H9 (cell line): Measurements from ENCODE around the gene MACROH2A1. TPM values are rescaled to one million over a fixed set of nuclear protein-coding genes. Genes with fewer than 3 reads are reported as not detected.
"Not testable (repeated sequence)": the region's sequence is repeated elsewhere in the genome, so short reads cannot be mapped to it uniquely, and the experiment has no call there.

ENCODE experiments used
- DNase-seq: peaks from one replicate; pipeline ENCODE4 v3.0.0-alpha.2; 2017
- H2AFZ ChIP-seq: one replicate; pipeline ENCODE4 v1.6.1; 2013; ENCODE audit warnings: mild to moderate bottlenecking, low read length, control low read depth, moderate library complexity
- H2AK5ac ChIP-seq: 2 replicates; pipeline ENCODE4 v1.6.1; 2013; ENCODE audit warnings: low read length, control low read depth, mixed read lengths; ENCODE audit not compliant: insufficient read length
- H2BK120ac ChIP-seq: one replicate; pipeline ENCODE4 v1.6.1; 2013; ENCODE audit warnings: low read depth, mild to moderate bottlenecking, low read length, control low read depth, inconsistent platforms; ENCODE audit not compliant: poor library complexity, severe bottlenecking
- H2BK12ac ChIP-seq: 2 replicates; pipeline ENCODE4 v1.6.1; 2013; ENCODE audit warnings: low read length, control low read depth, mixed read lengths, low read depth; ENCODE audit not compliant: insufficient read length
- H2BK15ac ChIP-seq: 2 replicates; pipeline ENCODE4 v1.6.1; 2013; ENCODE audit warnings: low read depth, low read length, control low read depth
- H2BK20ac ChIP-seq: one replicate; pipeline ENCODE4 v1.6.1; 2013; ENCODE audit warnings: low read depth, mild to moderate bottlenecking, low read length, control low read depth, inconsistent platforms; ENCODE audit not compliant: poor library complexity, severe bottlenecking
- H2BK5ac ChIP-seq: 2 replicates; pipeline ENCODE4 v1.6.1; 2013; ENCODE audit warnings: low read length, control low read depth, mixed read lengths; ENCODE audit not compliant: insufficient read length
- H3K14ac ChIP-seq: 2 replicates; pipeline ENCODE4 v1.6.1; 2013; ENCODE audit warnings: low read length, control low read depth; ENCODE audit not compliant: insufficient read depth
- H3K18ac ChIP-seq: 2 replicates; pipeline ENCODE4 v1.6.1; 2013; ENCODE audit warnings: low read depth, mild to moderate bottlenecking, mixed read lengths, low read length, control low read depth; ENCODE audit not compliant: insufficient read length
- H3K23ac ChIP-seq: 2 replicates; pipeline ENCODE4 v1.6.1; 2013; ENCODE audit warnings: low read length, control low read depth, mixed read lengths, low read depth; ENCODE audit not compliant: insufficient read length
- H3K23me2 ChIP-seq: 2 replicates; pipeline ENCODE4 v1.6.1; 2013; ENCODE audit warnings: low read depth, mild to moderate bottlenecking, mixed read lengths, low read length, control low read depth; ENCODE audit not compliant: insufficient read length, poor library complexity, severe bottlenecking
- H3K27ac ChIP-seq: 2 replicates; pipeline ENCODE4 v1.5.1; 2013; ENCODE audit warnings: low read length, control low read depth, mixed read lengths, low read depth; ENCODE audit not compliant: insufficient read length
- H3K27me3 ChIP-seq: 2 replicates; pipeline ENCODE4 v1.6.1; 2013; ENCODE audit warnings: low read length, control low read depth, inconsistent platforms; ENCODE audit not compliant: insufficient read depth
- H3K4ac ChIP-seq: 2 replicates; pipeline ENCODE4 v1.6.1; 2013; ENCODE audit warnings: low read depth, mild to moderate bottlenecking, control low read depth, inconsistent platforms, low read length, moderate library complexity
- H3K4me1 ChIP-seq: 2 replicates; pipeline ENCODE4 v1.6.1; 2013; ENCODE audit warnings: low read length, control low read depth, inconsistent platforms; ENCODE audit not compliant: insufficient read depth
- H3K4me2 ChIP-seq: 2 replicates; pipeline ENCODE4 v1.6.1; 2013; ENCODE audit warnings: low read length, control low read depth, mixed read lengths; ENCODE audit not compliant: insufficient read length, insufficient read depth
- H3K56ac ChIP-seq: 2 replicates; pipeline ENCODE4 v1.6.1; 2013; ENCODE audit warnings: low read depth, mild to moderate bottlenecking, mixed read lengths, low read length, control low read depth; ENCODE audit not compliant: insufficient read length
- H3K79me1 ChIP-seq: 2 replicates; pipeline ENCODE4 v1.6.1; 2013; ENCODE audit warnings: low read depth, mild to moderate bottlenecking, moderate library complexity, low read length, control low read depth, inconsistent platforms; ENCODE audit not compliant: insufficient read depth, poor library complexity, severe bottlenecking
- H3K79me2 ChIP-seq: 2 replicates; pipeline ENCODE4 v1.6.1; 2013; ENCODE audit warnings: low read length, control low read depth, inconsistent platforms; ENCODE audit not compliant: insufficient read depth
- H3K9ac ChIP-seq: 2 replicates; pipeline ENCODE4 v1.6.1; 2013; ENCODE audit warnings: low read length, control low read depth, mixed read lengths; ENCODE audit not compliant: insufficient read length; ENCODE audit errors: extremely low read depth
- H3K9me3 ChIP-seq: one replicate; pipeline ENCODE4 v1.6.1; 2013; ENCODE audit warnings: low read depth, low read length, inconsistent platforms; ENCODE audit not compliant: control insufficient read depth
- H3T11ph ChIP-seq: one replicate; pipeline ENCODE4 v1.6.1; 2013; ENCODE audit warnings: mild to moderate bottlenecking, low read length, control low read depth, inconsistent platforms
- H4K20me1 ChIP-seq: one replicate; pipeline ENCODE4 v1.6.1; 2013; ENCODE audit not compliant: control insufficient read depth, insufficient read length, insufficient read depth
- H4K5ac ChIP-seq: 2 replicates; pipeline ENCODE4 v1.6.1; 2013; ENCODE audit warnings: low read depth, mild to moderate bottlenecking, mixed read lengths, low read length, control low read depth; ENCODE audit not compliant: insufficient read length
- H4K8ac ChIP-seq: replicated peaks from 2 replicates; pipeline ENCODE4 v1.6.1; 2013; ENCODE audit warnings: low read length, control low read depth, mixed read lengths, low read depth; ENCODE audit not compliant: insufficient read length
- H4K91ac ChIP-seq: 2 replicates; pipeline ENCODE4 v1.6.1; 2013; ENCODE audit warnings: low read depth, mild to moderate bottlenecking, moderate library complexity, mixed read lengths, low read length, control low read depth; ENCODE audit not compliant: insufficient read length
- H3K27ac Mint-ChIP-seq, 3 experiments: 2 replicates in 2 of 3; 3 replicates in 1 of 3; pipeline ENCODE4 v1.8.0; 2020 to 2021; ENCODE audit warnings: mixed read lengths in 3 of 3, mild to moderate bottlenecking in 1 of 3, moderate library complexity in 1 of 3
- H3K27me3 Mint-ChIP-seq: 2 replicates; pipeline ENCODE4 v1.8.0; 2021; ENCODE audit warnings: low read depth, mild to moderate bottlenecking, moderate library complexity, mixed read lengths
- H3K36me3 Mint-ChIP-seq, 3 experiments: 2 replicates in 2 of 3; 3 replicates in 1 of 3; pipeline ENCODE4 v1.8.0; 2020 to 2021; ENCODE audit warnings: low read depth in 3 of 3, mixed read lengths in 3 of 3; ENCODE audit not compliant: insufficient read depth in 1 of 3
- H3K4me1 Mint-ChIP-seq, 2 experiments: 2 replicates each; pipeline ENCODE4 v1.8.0; 2020; ENCODE audit warnings: mixed read lengths in 2 of 2
- H3K4me3 Mint-ChIP-seq, 2 experiments: 2 replicates in 1 of 2; 3 replicates in 1 of 2; pipeline ENCODE4 v1.8.0; 2020 to 2021; ENCODE audit warnings: mild to moderate bottlenecking in 2 of 2, mixed read lengths in 2 of 2, moderate library complexity in 1 of 2
- H3K9me3 Mint-ChIP-seq, 2 experiments: 2 replicates in 1 of 2; 3 replicates in 1 of 2; pipeline ENCODE4 v1.8.0; 2020; ENCODE audit warnings: mild to moderate bottlenecking in 2 of 2, mixed read lengths in 2 of 2, moderate library complexity in 1 of 2
- WGBS: extraction: QIAGEN DNeasy Blood & Tissue Kit; methylation state at CpG from one replicate; pipeline ENCODE4 v1.1.7; 2013; ENCODE audit warnings: missing lambda C conversion rate, low lambda C conversion rate, mixed read lengths; ENCODE audit not compliant: insufficient read length; ENCODE audit errors: extremely low coverage; 5-methylcytosine and 5-hydroxymethylcytosine counted together
- total RNA-seq: library from RNA; stranded (reverse); gene quantifications from 2 replicates; pipeline ENCODE4 v1.2.1, GENCODE V29; 2021
- TF ChIP-seq, protein P1 (sequence below): fragments of 200-600 bp; sonication (generic); conservative IDR thresholded peaks from 3 replicates; pipeline ENCODE4 v1.8.0; 2021; ENCODE audit warnings: antibody characterized with exemption, mild to moderate bottlenecking

Gene MACROH2A1
- total RNA-seq, 1 experiment from 2014 or later = 111 TPM

DNA sequence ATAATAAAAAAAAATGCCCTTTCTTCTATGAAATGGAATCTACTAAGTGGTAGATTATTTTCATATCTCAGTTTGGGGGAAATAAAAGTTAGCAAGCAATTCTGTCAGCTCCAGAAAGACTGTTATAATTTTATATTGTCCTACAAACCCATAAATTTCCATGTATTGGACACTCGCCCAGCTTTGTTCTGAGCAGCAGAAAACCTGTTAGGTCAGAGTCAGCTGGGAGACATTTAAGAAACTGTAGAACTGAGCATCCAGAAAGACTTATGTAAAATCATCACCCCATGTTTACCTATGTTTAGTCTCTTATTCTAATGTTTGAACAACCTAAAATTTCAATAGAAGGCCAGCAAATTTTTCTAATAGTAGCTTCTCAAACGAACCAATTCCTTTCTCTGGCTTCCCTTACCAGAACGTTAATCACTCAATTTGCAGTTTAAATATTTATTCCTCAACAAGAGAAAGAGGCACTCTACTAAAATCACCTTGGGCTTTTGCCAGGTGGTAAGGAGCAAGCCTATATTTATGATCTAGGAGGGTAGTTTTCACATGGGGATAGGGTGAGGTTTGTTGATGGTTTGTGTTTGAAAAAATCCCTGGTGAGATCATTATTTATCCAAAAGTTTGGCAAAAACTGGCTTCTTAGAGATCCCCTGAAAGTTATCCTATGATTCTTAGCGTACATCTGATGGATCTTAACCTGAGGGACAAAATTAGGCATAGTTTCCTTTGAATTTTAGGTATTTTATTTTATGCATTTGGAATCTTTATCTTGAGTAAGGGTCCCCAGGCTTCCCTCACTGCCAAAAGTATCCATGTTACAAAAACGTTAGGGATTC, 34.4 kb downstream of the MACROH2A1 start:
- H3K4me1 ChIP-seq = no peaks in the 10 kb centered on the region
- no peaks in the 10 kb centered on the region for H4K20me1 ChIP-seq
- WGBS = no CpG with 5 or more reads among the region's 5 CpGs
- H2BK12ac ChIP-seq = no peak overlapping the region
- H3K18ac ChIP-seq = no peak overlapping the region
- no peak overlapping the region for H4K5ac ChIP-seq
- no peak overlapping the region for H3K4ac ChIP-seq
- no peaks in the 10 kb centered on the region; the same call in 1 of the 2 replicates for H3K27me3 Mint-ChIP-seq
- no peaks in the 10 kb centered on the region for H3K27me3 ChIP-seq
- no peak overlapping the region for H4K8ac ChIP-seq
- H3T11ph ChIP-seq = no peak overlapping the region
- H3K9ac ChIP-seq = no peak overlapping the region
- H2BK5ac ChIP-seq = no peak overlapping the region
- H3K27ac Mint-ChIP-seq = no peak overlapping the region
- H2AK5ac ChIP-seq = no peak overlapping the region
- no peak for DNase-seq
- H2BK20ac ChIP-seq = no peak overlapping the region
- H2BK120ac ChIP-seq = no peak overlapping the region
- H3K23ac ChIP-seq = no peak overlapping the region
- no peaks in the 10 kb centered on the region for H3K9me3 Mint-ChIP-seq
- no peaks in the 10 kb centered on the region for H3K79me1 ChIP-seq
- no peak overlapping the region for H3K4me2 ChIP-seq
- no peaks in the 10 kb centered on the region for H3K4me1 Mint-ChIP-seq
- TF ChIP-seq, protein P1, sequence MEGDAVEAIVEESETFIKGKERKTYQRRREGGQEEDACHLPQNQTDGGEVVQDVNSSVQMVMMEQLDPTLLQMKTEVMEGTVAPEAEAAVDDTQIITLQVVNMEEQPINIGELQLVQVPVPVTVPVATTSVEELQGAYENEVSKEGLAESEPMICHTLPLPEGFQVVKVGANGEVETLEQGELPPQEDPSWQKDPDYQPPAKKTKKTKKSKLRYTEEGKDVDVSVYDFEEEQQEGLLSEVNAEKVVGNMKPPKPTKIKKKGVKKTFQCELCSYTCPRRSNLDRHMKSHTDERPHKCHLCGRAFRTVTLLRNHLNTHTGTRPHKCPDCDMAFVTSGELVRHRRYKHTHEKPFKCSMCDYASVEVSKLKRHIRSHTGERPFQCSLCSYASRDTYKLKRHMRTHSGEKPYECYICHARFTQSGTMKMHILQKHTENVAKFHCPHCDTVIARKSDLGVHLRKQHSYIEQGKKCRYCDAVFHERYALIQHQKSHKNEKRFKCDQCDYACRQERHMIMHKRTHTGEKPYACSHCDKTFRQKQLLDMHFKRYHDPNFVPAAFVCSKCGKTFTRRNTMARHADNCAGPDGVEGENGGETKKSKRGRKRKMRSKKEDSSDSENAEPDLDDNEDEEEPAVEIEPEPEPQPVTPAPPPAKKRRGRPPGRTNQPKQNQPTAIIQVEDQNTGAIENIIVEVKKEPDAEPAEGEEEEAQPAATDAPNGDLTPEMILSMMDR = no peak
- H3K23me2 ChIP-seq = no peaks in the 10 kb centered on the region
- no peak overlapping the region for H3K27ac ChIP-seq
- no peaks in the 10 kb centered on the region for H3K79me2 ChIP-seq
- H2AFZ ChIP-seq = no peak overlapping the region
- no peak overlapping the region for H3K14ac ChIP-seq
- no peak overlapping the region for H4K91ac ChIP-seq
- no peak overlapping the region for H2BK15ac ChIP-seq
- no peak overlapping the region for H3K4me3 Mint-ChIP-seq
- H3K56ac ChIP-seq = no peak overlapping the region
- H3K36me3 Mint-ChIP-seq = peaks cover 0 to 44% (median 0%) of the 10 kb centered on the region in 3 experiments; a peak in 4 of 7 replicates
- H3K9me3 ChIP-seq = no peaks in the 10 kb centered on the region

- H2BK120ac ChIP-seq, H3K18ac ChIP-seq, H3K14ac ChIP-seq, H3K23ac ChIP-seq, H2BK12ac ChIP-seq, H3K9ac ChIP-seq, H3T11ph ChIP-seq, H2AK5ac ChIP-seq, H3K56ac ChIP-seq, H3K79me2 ChIP-seq, H3K27me3 ChIP-seq, H2BK15ac ChIP-seq, H4K5ac ChIP-seq, H3K4me1 Mint-ChIP-seq, H3K79me1 ChIP-seq, H4K91ac ChIP-seq, H4K20me1 ChIP-seq, H3K4ac ChIP-seq, H3K4me1 ChIP-seq, H3K9me3 Mint-ChIP-seq, H2BK5ac ChIP-seq, H3K27me3 Mint-ChIP-seq, H3K4me2 ChIP-seq, H2AFZ ChIP-seq, H3K27ac ChIP-seq, H2BK20ac ChIP-seq, H4K8ac ChIP-seq, H3K4me3 Mint-ChIP-seq, H3K23me2 ChIP-seq, H3K27ac Mint-ChIP-seq, DNase-seq, H3K9me3 ChIP-seq: not testable (repeated sequence)
- H3K36me3 Mint-ChIP-seq = peaks cover 0 to 36% (median 0%) of the 10 kb centered on the region in 3 experiments; a peak in 3 of 7 replicates
- no CpG with 5 or more reads among the region's 3 CpGs for WGBS
Measured at GRCh38 chr5:135363342-135363741, 35.7 kb downstream of the MACROH2A1 start.
